Left lung (tissue), 10 donors: ENCODE data around the gene ABLIM3. TPM values are rescaled to one million over a fixed set of nuclear protein-coding genes. Genes with fewer than 3 reads are reported as not detected.

Experiments
- ATAC-seq: fragments of 200-7000 bp; cut with Tn5 transposase; one replicate; pipeline ENCODE4 v1.9.1; 2020; ENCODE audit warnings: moderate library complexity
- DNase-seq, 4 donors: peaks; one replicate each; pipeline ENCODE4 v3.0.0-alpha.2; 2013 to 2020
- H3K27ac ChIP-seq, 2 donors: fragments of 200-600 bp; sonication (generic) in 1 of 2; one replicate each; pipeline versions ENCODE4 v1.5.0 to v1.8.0; 2020 to 2021
- H3K27me3 ChIP-seq, 2 donors: fragments of 200-600 bp; sonication (generic) in 1 of 2; one replicate each; pipeline versions ENCODE4 v1.5.0 to v1.8.0; 2020 to 2021
- H3K36me3 ChIP-seq, 2 donors: fragments of 200-600 bp; sonication (generic) in 1 of 2; one replicate each; pipeline versions ENCODE4 v1.5.0 to v1.8.0; 2020 to 2021
- H3K4me1 ChIP-seq, 2 donors: fragments of 200-600 bp; one replicate each; pipeline ENCODE4 v1.8.0; 2021
- H3K4me3 ChIP-seq, 2 donors: fragments of 200-600 bp; sonication (generic) in 1 of 2; one replicate each; pipeline versions ENCODE4 v1.5.0 to v1.8.0; 2020 to 2021; ENCODE audit warnings: mild to moderate bottlenecking in 1 of 2
- H3K9me3 ChIP-seq, 2 donors: fragments of 200-600 bp; sonication (generic) in 1 of 2; one replicate each; pipeline versions ENCODE4 v1.5.0 to v1.8.0; 2020 to 2021
- CTCF ChIP-seq, 2 donors: fragments of 200-600 bp; sonication (generic) in 1 of 2; IDR thresholded peaks; one replicate each; pipeline versions ENCODE4 v1.5.0 to v1.8.0; 2021; ENCODE audit warnings: antibody characterized with exemption in 2 of 2
- intact Hi-C, 2 donors: fragments of 100-400 bp; cut with DNase I; formaldehyde crosslinking; loops; one replicate each; pipeline versions ENCODE4 v1.11.2 to v1.14.2; 2022
- polyA plus RNA-seq, 6 donors: library from polyadenylated mRNA; unstranded; fragments of 120-200 nt; gene quantifications; one replicate each; pipeline ENCODE4 v1.2.1, GENCODE V29; 2013; ENCODE audit not compliant: insufficient read length in 6 of 6
- total RNA-seq, 2 donors: library from RNA; stranded (reverse); fragmentation: NEBNext Ultra II Directional; extraction: Animal tissue kit (Norgen Biotek cat#: 25700); gene quantifications; one replicate each; pipeline ENCODE4 v1.2.1, GENCODE V29; 2021
- donor health status: DM: no; HTN: yes; CAD: no.
- donor health status: DM: no; HTN: no; CAD: no.

ABLIM3 gene
- total and polyA plus RNA-seq, 8 donors = 33.2 to 145 (median 108) TPM

GRCh38 chr5:149210968-149211490, 69.7 kb downstream of the ABLIM3 start:
- H3K4me1 ChIP-seq = peaks cover 3 to 8% of the 10 kb centered on the region in 2 donors
- no peaks in the 10 kb centered on the region for H3K27me3 ChIP-seq
- no peaks in the 10 kb centered on the region for H3K9me3 ChIP-seq
- DNase-seq (no peak), ATAC-seq (no peak)
- peak overlapping the region; percentile 3 to 62 for H3K27ac ChIP-seq
- no peaks in the 10 kb centered on the region for H3K36me3 ChIP-seq
- no peak for TF ChIP-seq CTCF (IDR thresholded peaks at IDR 0.05)
- intact Hi-C loops = no loop called here
- H3K4me3 ChIP-seq = no peak overlapping the region

GRCh38 chr5:149211566-149211965, 70.3 kb downstream of the ABLIM3 start:
- Histone ChIP-seq H3K27ac (peak overlapping the region; percentile 3 to 62), H3K36me3 (no peaks in the 10 kb centered on the region), H3K27me3 (no peaks in the 10 kb centered on the region), H3K4me3 (no peak overlapping the region), H3K9me3 (no peaks in the 10 kb centered on the region), H3K4me1 (peaks cover 3 to 9% of the 10 kb centered on the region in 2 donors)
- TF ChIP-seq CTCF (IDR thresholded peaks at IDR 0.05) = no peak
- ATAC-seq = no peak
- DNase-seq = no peak
- intact Hi-C loops = no loop called here

GRCh38 chr5:149212198-149212951, 71.1 kb downstream of the ABLIM3 start:
- no peak overlapping the region for H3K4me3 ChIP-seq
- H3K4me1 ChIP-seq = peaks cover 3 to 16% of the 10 kb centered on the region in 2 donors
- ATAC-seq (peak; percentile 63), DNase-seq (peak in 1 of 4 donors; percentile 42)
- no peaks in the 10 kb centered on the region for H3K36me3 ChIP-seq
- peak overlapping the region; percentile 3 to 53 for H3K27ac ChIP-seq
- intact Hi-C loops = no loop called here
- no peaks in the 10 kb centered on the region for H3K27me3 ChIP-seq
- no peak for TF ChIP-seq CTCF (IDR thresholded peaks at IDR 0.05)
- no peaks in the 10 kb centered on the region for H3K9me3 ChIP-seq

GRCh38 chr5:149213264-149213880, 72.1 kb downstream of the ABLIM3 start:
- intact Hi-C loops = no loop called here
- Histone ChIP-seq H3K9me3 (no peaks in the 10 kb centered on the region), H3K36me3 (no peaks in the 10 kb centered on the region), H3K4me3 (no peak overlapping the region), H3K27ac (peak overlapping the region in 1 of 2 donors; percentile 3), H3K27me3 (no peaks in the 10 kb centered on the region), H3K4me1 (peaks cover 3 to 16% of the 10 kb centered on the region in 2 donors)
- no peak for ATAC-seq
- no peak for TF ChIP-seq CTCF (IDR thresholded peaks at IDR 0.05)
- DNase-seq = no peak

- no peak overlapping the region for H3K27ac ChIP-seq
- peaks cover 3 to 19% of the 10 kb centered on the region in 2 donors for H3K4me1 ChIP-seq
- ATAC-seq = no peak
- H3K9me3 ChIP-seq = no peaks in the 10 kb centered on the region
- H3K36me3 ChIP-seq = no peaks in the 10 kb centered on the region
- no peak for DNase-seq
- no peak for TF ChIP-seq CTCF (IDR thresholded peaks at IDR 0.05)
- intact Hi-C loops = no loop called here
- H3K27me3 ChIP-seq = no peaks in the 10 kb centered on the region
- H3K4me3 ChIP-seq = no peak overlapping the region
Observed at GRCh38 chr5:149215478-149216090, 74.3 kb downstream of the ABLIM3 start.
